GM12878 (cell line): ENCODE measurements around the gene RIPPLY3. TPM values are rescaled to one million over a fixed set of nuclear protein-coding genes. Genes with fewer than 3 reads are reported as not detected.

Source experiments
- ATF2 ChIP-seq: IDR thresholded peaks from 2 replicates; pipeline ENCODE4 v1.6.1; 2012; ENCODE audit warnings: low read length, inconsistent platforms
- KLF5 ChIP-seq: fragments of 450-650 bp; IDR thresholded peaks from 2 replicates; pipeline ENCODE4 v1.6.1; 2014; ENCODE audit warnings: mild to moderate bottlenecking; ENCODE audit not compliant: partially characterized antibody
- MAX ChIP-seq: IDR thresholded peaks from 2 replicates; pipeline ENCODE4 v1.6.1; 2012; ENCODE audit warnings: low read depth, low read length, improper control_type of control experiment
- PAX8 ChIP-seq: fragments of 450-650 bp; IDR thresholded peaks from 2 replicates; pipeline ENCODE4 v1.6.1; 2017; ENCODE audit warnings: mild to moderate bottlenecking, moderate library complexity
- TCF7 ChIP-seq: IDR thresholded peaks from 2 replicates; pipeline ENCODE4 v1.6.1; 2014; ENCODE audit warnings: antibody characterized with exemption, borderline replicate concordance
- ZBTB40 ChIP-seq: fragments of 450-650 bp; IDR thresholded peaks from 2 replicates; pipeline ENCODE4 v1.6.1; 2016; ENCODE audit warnings: mild to moderate bottlenecking, moderate library complexity, borderline replicate concordance
- polyA plus RNA-seq, 11 experiments: library from polyadenylated mRNA; depleted of rRNA in 4 of 11; unstranded in 6 of 11; stranded (reverse) in 5 of 11; fragments of >200 nt; fragmentation: Nextera tagmentation in 4 of 11; fragmentation: Illumina TruSeq in 1 of 11; extraction: Ambion mirVana in 4 of 11; extraction: Trizol in 1 of 11; gene quantifications; 1 replicate in 1 of 11; 2 replicates in 10 of 11; pipeline versions ENCODE4 v1.2.1 to v1.2.3, GENCODE V29; 2011 to 2016; ENCODE audit warnings: inconsistent platforms in 2 of 11, missing spikeins in 2 of 11, low read depth in 1 of 11
- total RNA-seq, 4 experiments: library from RNA; depleted of rRNA in 3 of 4; stranded (reverse); fragments of >200 nt in 3 of 4; fragmentation: Illumina TruSeq in 1 of 4; extraction: Trizol in 1 of 4; gene quantifications; 2 replicates each; pipeline versions ENCODE4 v1.2.1 to v1.2.3, GENCODE V29; 2013 to 2021
- TF ChIP-seq, protein P1 (sequence below): fragments of 450-650 bp; formaldehyde crosslinking; IDR thresholded peaks from 2 replicates; pipeline ENCODE4 v1.4.0; 2022; ENCODE audit warnings: mild to moderate bottlenecking, moderate library complexity
- TF ChIP-seq, protein P2 (sequence below): IDR thresholded peaks from 2 replicates; pipeline ENCODE4 v1.6.1; 2012; ENCODE audit warnings: improper control_type of control experiment, low read depth, low read length; ENCODE audit not compliant: insufficient replicate concordance
- TF ChIP-seq, protein P3 (sequence below): IDR thresholded peaks from 2 replicates; pipeline ENCODE4 v1.6.1; 2012; ENCODE audit warnings: mild to moderate bottlenecking, low read depth, low read length

The RIPPLY3 gene
- total and polyA plus RNA-seq, 10 of the 15 experiments (the other 5 are each of a cell fraction or from before 2014, with no cell fraction given), result not detected

- TF ChIP-seq MAX, result peak; percentile 50; the same call in 1 of the 2 replicates
- peak; percentile 38 for TF ChIP-seq KLF5
- no peak for TF ChIP-seq PAX8
- TF ChIP-seq, protein P1, sequence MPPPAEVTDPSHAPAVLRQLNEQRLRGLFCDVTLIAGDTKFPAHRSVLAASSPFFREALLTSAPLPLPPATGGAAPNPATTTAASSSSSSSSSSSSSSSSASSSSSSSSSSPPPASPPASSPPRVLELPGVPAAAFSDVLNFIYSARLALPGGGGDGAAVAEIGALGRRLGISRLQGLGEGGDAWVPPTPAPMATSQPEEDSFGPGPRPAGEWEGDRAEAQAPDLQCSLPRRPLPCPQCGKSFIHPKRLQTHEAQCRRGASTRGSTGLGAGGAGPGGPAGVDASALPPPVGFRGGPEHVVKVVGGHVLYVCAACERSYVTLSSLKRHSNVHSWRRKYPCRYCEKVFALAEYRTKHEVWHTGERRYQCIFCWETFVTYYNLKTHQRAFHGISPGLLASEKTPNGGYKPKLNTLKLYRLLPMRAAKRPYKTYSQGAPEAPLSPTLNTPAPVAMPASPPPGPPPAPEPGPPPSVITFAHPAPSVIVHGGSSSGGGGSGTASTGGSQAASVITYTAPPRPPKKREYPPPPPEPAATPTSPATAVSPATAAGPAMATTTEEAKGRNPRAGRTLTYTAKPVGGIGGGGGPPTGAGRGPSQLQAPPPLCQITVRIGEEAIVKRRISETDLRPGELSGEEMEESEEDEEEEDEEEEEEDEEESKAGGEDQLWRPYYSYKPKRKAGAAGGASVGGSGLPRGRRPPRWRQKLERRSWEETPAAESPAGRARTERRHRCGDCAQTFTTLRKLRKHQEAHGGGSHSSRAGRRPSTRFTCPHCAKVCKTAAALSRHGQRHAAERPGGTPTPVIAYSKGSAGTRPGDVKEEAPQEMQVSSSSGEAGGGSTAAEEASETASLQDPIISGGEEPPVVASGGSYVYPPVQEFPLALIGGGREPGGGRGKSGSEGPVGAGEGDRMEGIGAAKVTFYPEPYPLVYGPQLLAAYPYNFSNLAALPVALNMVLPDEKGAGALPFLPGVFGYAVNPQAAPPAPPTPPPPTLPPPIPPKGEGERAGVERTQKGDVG (CRISPR knock-in tag), result no peak
- TF ChIP-seq, protein P2, sequence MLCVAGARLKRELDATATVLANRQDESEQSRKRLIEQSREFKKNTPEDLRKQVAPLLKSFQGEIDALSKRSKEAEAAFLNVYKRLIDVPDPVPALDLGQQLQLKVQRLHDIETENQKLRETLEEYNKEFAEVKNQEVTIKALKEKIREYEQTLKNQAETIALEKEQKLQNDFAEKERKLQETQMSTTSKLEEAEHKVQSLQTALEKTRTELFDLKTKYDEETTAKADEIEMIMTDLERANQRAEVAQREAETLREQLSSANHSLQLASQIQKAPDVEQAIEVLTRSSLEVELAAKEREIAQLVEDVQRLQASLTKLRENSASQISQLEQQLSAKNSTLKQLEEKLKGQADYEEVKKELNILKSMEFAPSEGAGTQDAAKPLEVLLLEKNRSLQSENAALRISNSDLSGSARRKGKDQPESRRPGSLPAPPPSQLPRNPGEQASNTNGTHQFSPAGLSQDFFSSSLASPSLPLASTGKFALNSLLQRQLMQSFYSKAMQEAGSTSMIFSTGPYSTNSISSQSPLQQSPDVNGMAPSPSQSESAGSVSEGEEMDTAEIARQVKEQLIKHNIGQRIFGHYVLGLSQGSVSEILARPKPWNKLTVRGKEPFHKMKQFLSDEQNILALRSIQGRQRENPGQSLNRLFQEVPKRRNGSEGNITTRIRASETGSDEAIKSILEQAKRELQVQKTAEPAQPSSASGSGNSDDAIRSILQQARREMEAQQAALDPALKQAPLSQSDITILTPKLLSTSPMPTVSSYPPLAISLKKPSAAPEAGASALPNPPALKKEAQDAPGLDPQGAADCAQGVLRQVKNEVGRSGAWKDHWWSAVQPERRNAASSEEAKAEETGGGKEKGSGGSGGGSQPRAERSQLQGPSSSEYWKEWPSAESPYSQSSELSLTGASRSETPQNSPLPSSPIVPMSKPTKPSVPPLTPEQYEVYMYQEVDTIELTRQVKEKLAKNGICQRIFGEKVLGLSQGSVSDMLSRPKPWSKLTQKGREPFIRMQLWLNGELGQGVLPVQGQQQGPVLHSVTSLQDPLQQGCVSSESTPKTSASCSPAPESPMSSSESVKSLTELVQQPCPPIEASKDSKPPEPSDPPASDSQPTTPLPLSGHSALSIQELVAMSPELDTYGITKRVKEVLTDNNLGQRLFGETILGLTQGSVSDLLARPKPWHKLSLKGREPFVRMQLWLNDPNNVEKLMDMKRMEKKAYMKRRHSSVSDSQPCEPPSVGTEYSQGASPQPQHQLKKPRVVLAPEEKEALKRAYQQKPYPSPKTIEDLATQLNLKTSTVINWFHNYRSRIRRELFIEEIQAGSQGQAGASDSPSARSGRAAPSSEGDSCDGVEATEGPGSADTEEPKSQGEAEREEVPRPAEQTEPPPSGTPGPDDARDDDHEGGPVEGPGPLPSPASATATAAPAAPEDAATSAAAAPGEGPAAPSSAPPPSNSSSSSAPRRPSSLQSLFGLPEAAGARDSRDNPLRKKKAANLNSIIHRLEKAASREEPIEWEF, result no peak
- TF ChIP-seq TCF7, result no peak
- TF ChIP-seq ZBTB40, result no peak
- no peak for TF ChIP-seq ATF2
- TF ChIP-seq, protein P3, sequence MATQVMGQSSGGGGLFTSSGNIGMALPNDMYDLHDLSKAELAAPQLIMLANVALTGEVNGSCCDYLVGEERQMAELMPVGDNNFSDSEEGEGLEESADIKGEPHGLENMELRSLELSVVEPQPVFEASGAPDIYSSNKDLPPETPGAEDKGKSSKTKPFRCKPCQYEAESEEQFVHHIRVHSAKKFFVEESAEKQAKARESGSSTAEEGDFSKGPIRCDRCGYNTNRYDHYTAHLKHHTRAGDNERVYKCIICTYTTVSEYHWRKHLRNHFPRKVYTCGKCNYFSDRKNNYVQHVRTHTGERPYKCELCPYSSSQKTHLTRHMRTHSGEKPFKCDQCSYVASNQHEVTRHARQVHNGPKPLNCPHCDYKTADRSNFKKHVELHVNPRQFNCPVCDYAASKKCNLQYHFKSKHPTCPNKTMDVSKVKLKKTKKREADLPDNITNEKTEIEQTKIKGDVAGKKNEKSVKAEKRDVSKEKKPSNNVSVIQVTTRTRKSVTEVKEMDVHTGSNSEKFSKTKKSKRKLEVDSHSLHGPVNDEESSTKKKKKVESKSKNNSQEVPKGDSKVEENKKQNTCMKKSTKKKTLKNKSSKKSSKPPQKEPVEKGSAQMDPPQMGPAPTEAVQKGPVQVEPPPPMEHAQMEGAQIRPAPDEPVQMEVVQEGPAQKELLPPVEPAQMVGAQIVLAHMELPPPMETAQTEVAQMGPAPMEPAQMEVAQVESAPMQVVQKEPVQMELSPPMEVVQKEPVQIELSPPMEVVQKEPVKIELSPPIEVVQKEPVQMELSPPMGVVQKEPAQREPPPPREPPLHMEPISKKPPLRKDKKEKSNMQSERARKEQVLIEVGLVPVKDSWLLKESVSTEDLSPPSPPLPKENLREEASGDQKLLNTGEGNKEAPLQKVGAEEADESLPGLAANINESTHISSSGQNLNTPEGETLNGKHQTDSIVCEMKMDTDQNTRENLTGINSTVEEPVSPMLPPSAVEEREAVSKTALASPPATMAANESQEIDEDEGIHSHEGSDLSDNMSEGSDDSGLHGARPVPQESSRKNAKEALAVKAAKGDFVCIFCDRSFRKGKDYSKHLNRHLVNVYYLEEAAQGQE, result no peak
Measured at GRCh38 chr21:36989699-36990507, 16.6 kb upstream of the RIPPLY3 start (continued).
